GM12865 (cell line): ENCODE measurements around the gene INTS7.

Experiments
- DNase-seq: peaks from one replicate; pipeline ENCODE4 v3.0.0; 2010; ENCODE audit warnings: low read depth
- H3K4me3 ChIP-seq: 2 replicates; pipeline ENCODE4 v1.5.1; 2011; ENCODE audit warnings: mild to moderate bottlenecking, low read depth, low read length, control low read depth
- TF ChIP-seq, protein P1 (sequence below): IDR thresholded peaks from 2 replicates; pipeline ENCODE4 v1.5.1; 2011; ENCODE audit warnings: low read length, control low read depth, low read depth, inconsistent platforms; ENCODE audit not compliant: insufficient read depth; ENCODE audit errors: missing control alignments

The INTS7 gene

DNA sequence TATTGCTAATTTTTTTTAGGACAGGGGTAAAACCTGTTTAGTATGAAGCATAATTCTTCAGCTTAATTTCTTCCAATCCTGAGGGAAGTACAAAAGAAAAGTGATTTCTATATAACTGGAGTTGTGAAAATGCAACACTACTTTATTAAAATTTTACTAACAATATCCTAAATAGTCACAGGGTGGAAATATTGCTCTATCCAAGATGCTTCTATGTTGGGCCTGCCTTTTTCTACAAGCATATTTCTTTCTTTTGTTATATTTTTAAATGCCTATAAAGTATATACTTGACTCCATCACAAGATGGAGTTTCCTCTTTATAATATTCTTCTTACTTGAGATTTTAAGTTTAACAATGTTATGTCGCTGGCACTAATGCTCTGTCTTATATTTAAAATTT lies 38.1 kb upstream of the INTS7 start:
- DNase-seq: no peak
- TF ChIP-seq, protein P1, sequence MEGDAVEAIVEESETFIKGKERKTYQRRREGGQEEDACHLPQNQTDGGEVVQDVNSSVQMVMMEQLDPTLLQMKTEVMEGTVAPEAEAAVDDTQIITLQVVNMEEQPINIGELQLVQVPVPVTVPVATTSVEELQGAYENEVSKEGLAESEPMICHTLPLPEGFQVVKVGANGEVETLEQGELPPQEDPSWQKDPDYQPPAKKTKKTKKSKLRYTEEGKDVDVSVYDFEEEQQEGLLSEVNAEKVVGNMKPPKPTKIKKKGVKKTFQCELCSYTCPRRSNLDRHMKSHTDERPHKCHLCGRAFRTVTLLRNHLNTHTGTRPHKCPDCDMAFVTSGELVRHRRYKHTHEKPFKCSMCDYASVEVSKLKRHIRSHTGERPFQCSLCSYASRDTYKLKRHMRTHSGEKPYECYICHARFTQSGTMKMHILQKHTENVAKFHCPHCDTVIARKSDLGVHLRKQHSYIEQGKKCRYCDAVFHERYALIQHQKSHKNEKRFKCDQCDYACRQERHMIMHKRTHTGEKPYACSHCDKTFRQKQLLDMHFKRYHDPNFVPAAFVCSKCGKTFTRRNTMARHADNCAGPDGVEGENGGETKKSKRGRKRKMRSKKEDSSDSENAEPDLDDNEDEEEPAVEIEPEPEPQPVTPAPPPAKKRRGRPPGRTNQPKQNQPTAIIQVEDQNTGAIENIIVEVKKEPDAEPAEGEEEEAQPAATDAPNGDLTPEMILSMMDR: no peak
- H3K4me3 ChIP-seq: no peak overlapping the region

DNA sequence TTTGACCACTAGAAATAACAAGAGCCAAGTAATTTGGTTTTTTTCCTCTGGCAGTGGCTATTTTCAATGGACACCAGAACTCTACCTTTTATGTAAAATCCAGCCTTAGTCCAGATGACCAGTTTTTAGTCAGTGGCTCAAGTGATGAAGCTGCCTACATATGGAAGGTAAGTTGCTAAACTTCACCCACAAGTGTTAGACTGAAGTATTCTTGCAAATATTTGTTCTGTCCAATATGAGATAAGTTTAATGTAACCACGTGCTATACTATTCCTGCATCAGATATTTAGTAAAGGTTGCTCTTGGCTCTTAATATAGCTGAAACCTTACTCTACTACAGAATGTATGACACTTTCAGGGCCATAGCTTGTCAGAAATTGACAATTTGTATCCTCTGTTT lies 36.7 kb upstream of the INTS7 start:
- TF ChIP-seq, protein P1: no peak
- no peak for DNase-seq
- no peak overlapping the region for H3K4me3 ChIP-seq

DNA sequence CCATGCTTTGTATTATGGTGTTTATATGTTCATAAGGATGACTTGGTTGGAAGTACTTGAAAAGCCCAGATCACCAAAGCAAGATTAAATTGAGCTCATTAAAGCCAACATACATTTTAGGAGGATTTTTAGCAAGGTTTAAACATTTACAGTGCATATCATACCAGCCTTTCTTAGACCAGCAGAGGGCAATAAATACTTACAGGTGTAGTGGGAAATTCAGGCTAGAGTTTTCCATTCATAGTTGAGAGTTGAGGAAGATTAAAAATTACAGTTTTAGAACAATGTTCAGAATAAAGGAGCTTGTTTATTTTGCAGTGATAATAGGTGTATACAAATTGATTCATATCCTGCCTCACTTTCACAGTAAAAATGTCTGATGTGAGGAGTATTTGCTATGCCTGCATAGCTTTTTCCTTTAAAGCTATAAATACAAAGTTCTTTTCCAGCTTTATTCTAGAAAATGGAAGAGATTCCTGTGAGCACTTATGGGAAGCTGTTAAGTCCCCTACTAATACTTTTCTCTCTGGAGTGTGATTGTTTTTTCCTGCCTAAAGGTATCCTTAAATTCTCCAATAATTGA lies 35.5 kb upstream of the INTS7 start:
- no peak overlapping the region for H3K4me3 ChIP-seq
- DNase-seq: peak; percentile 37
- TF ChIP-seq, protein P1: peak; percentile 36

DNA sequence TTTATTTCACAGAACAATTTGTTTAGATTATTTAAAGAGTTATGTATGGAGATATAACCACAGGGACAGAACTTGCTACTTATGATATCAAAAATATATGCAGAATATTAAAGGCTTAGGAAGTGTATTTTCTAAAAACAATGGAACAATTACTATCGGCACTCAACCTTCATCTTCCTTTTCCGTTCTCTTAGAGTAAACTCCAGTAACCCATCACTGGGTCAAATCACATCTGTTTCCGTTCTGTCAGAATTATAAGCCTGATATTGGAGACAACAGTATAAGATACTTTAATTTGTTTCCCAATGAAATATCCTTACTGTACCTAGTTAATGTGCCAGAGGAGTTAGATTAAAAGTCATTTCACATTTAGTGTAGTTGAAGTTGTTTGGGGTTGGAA lies 32.4 kb upstream of the INTS7 start:
- H3K4me3 ChIP-seq: no peak overlapping the region
- TF ChIP-seq, protein P1: no peak
- DNase-seq: no peak

DNA sequence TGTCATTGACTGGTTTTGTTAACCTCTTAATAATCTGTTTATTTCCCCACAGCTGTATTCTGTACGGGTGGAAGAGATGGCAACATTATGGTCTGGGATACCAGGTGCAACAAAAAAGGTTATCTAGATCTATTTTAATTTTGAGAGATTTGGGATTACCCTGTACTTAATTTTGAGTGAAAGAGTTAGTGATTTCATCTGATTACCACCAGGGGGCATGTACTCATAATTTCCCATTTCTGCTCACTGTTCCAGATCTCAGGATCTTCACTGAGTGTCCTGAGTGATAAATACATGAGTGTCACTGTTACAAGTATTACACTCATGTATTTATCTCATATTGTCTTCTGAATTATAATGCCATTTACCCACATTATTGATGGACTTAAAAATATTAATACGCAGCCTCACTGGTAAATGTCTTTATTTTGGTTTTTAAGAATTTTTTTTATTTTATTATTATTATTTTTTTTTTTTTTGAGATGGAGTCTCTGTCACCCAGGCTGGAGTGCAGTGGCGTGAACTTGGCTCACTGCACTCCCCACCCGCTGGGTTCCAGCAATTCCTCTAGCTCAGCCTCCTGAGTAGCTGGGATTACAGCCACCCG lies 27.6 kb upstream of the INTS7 start:
- no peak overlapping the region for H3K4me3 ChIP-seq
- peak; percentile 45 for DNase-seq
- TF ChIP-seq, protein P1: peak; percentile 61

DNA sequence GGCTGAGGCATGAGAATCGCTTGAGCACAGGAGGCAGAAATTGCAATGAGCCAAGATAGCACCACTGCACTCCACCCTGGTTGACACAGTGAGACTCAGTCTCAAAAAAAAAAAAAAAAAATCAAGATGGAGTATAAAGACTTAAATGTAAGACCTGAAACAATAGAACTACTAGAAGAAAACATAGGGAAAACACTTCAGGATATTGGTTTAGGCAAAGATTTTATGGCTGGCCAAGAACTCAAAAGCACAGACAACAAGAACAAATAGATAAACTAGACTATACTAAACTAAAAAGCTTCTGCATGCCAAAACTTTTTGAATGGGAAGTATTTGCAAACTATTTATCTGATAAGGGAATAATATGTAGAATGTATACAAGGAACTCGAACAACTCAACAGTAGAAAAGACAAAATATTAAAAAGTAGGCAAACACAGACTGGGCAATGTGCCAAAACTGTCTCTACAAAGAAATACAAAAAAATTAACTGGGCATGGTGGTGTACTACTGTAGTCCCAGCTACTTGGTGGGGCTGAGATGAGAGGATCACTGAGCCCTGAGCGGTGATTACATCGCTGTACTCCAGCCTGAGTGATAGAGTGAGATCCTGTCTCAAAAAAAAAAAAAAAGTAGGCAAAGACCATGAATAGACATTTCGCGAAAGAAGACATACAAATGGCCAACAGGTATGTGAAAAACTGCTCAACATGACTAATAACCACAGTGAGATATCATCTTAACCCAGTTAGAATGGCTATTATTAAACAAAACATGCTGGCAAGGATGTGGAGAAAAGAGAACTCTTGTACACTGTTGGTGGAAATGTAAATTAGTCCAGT lies 25.5 kb upstream of the INTS7 start:
- DNase-seq: no peak
- TF ChIP-seq, protein P1: no peak
- H3K4me3 ChIP-seq: no peak overlapping the region
